PC-3 (cell line): ENCODE measurements around the gene SLC25A12.

Source experiments
- CTCF ChIP-seq: fragments of 300-600 bp; sonication (generic); conservative IDR thresholded peaks from 2 replicates; pipeline ENCODE4 v1.5.1; 2017; ENCODE audit warnings: antibody characterized with exemption, low read depth, mild to moderate bottlenecking, low read length
- EZH2 ChIP-seq: fragments of 300-600 bp; sonication (generic); IDR thresholded peaks from one replicate; pipeline ENCODE4 v1.6.1; 2017; ENCODE audit warnings: antibody characterized with exemption, mild to moderate bottlenecking, low read length; ENCODE audit not compliant: unreplicated experiment

GRCh38 chr2:171788316-171788993, 105.6 kb downstream of the SLC25A12 start:
- TF ChIP-seq EZH2 (no peak), CTCF (no peak)
